NCI-H460 (cell line): ENCODE measurements around the gene OR2J2. TPM values are rescaled to one million over a fixed set of nuclear protein-coding genes. Genes with fewer than 3 reads are reported as not detected.
"Not testable (repeated sequence)": the region's sequence is repeated elsewhere in the genome, so short reads cannot be mapped to it uniquely, and the experiment has no call there.

ENCODE experiments used
- DNase-seq: peaks from one replicate; pipeline ENCODE4 v3.0.0-alpha.2; 2016; ENCODE audit warnings: low read depth; ENCODE audit errors: extremely low read depth
- polyA plus RNA-seq: library from polyadenylated mRNA; depleted of rRNA; stranded (reverse); fragments of >200 nt; gene quantifications from 2 replicates; pipeline ENCODE4 v1.2.3, GENCODE V29; 2014; cell fraction: nucleus; rRNA removed
- total RNA-seq: library from RNA; depleted of rRNA; stranded (reverse); fragments of >200 nt; shearing (Covaris generic); gene quantifications from 2 replicates; pipeline ENCODE4 v1.2.3, GENCODE V29; 2014; rRNA removed

OR2J2 gene
- total RNA-seq = not detected in 2 replicates
- polyA plus RNA-seq = not detected in 2 replicates

DNA sequence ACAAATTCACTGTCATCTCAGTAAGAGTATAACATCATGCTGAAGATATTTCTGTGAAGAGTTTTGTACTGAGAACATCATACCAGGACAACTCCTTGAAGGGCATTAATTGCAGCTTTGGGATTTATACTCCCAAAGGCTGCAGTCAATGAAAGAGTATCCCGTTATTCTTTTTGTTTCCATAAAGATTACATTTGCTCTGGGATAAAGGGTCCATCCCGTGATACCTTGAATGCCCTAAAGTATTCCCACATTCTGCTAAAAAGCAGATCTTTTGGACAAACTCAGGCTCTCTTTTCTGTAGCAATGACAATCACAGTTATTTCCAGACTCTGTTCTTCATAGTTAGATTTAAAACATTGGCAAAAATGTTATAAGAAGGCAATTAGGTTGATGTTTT, at the start of gene OR2J2:
Gene OR2J2, plus strand, starts transcription at position 301 of the 400 bp plus-strand sequence. CDS start 2,729 bp downstream, outside the sequence.
- DNase-seq = not testable (repeated sequence)

- no peak for DNase-seq
These were observed 41.2 kb upstream of the OR2J2 start for GRCh38 chr6:29129326-29130012.

- DNase-seq = no peak
These were observed 40.1 kb upstream of the OR2J2 start for GRCh38 chr6:29130644-29131043.

GRCh38 chr6:29131691-29132090, 39.0 kb upstream of the OR2J2 start:
- DNase-seq = no peak

- DNase-seq = no peak
These were observed 33.0 kb upstream of the OR2J2 start for GRCh38 chr6:29137724-29138123.

- DNase-seq = no peak
These were observed 29.1 kb upstream of the OR2J2 start for GRCh38 chr6:29141606-29142005.

- no peak for DNase-seq
These were observed 28.4 kb upstream of the OR2J2 start for GRCh38 chr6:29142309-29142708.

DNA sequence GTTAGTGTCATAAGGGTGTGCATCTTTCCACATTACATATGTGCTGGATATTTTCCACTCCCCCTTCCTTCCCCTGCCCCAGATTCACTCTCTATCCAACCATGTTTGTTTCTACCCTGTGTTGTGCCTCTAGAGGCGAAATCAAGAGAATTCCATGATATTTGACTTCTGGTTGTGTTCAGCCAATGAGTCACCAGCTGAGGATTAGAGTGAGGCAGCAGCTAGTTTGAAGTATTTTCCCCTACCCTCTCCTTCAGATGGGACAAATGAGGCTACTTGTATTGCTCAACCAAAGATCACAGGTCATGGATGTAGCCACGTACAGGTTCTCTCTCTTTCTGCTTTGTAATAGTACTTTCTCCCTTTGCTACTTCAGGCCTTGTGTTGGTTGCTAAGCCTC, 24.5 kb upstream of the OR2J2 start:
- no peak for DNase-seq

- DNase-seq = no peak
These were observed 23.6 kb upstream of the OR2J2 start for GRCh38 chr6:29147074-29147473.

DNA sequence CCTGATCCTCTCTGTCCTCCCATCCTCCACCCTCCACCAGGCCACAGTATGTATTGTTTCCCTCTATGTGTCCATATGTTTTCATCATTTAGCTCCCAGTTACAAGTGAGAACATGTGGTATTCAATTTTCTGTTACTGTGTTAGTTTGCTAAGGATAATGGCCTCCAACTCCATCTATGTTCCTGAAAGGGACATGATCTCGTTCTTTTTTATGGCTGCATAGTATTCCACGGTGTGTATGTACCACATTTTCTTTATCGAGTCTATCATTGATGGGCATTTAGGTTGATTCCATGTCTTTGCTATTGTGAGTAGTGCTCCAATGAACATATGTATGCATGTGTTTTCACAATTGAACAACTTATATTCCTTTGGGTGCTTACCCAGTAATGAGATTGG, 21.3 kb upstream of the OR2J2 start:
- DNase-seq = not testable (repeated sequence)

GRCh38 chr6:29153083-29153482, 17.6 kb upstream of the OR2J2 start:
- DNase-seq = no peak

- DNase-seq = not testable (repeated sequence)
These were observed 15.5 kb upstream of the OR2J2 start for GRCh38 chr6:29155182-29155581.

DNA sequence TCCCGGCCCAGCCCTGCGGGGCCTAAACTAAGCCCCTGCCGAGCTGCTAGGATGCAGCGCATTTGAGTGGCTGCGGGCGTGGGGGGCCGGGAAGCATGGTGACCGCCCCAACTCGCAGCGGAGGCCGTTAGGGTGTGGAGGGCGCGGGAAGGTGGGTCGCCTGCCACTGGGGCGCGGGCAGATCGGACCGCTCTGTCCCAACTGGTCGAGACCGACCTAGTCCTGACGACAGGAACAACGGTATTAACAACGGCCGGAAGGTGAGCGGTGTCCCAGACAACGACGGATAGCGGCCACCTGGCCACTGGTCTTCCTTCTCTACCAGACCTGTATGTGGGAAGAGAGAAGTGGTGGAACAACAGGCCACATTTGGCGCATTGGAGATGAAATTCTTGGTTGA, 10.8 kb upstream of the OR2J2 start:
- not testable (repeated sequence) for DNase-seq

- DNase-seq = not testable (repeated sequence)
These were observed 5.1 kb upstream of the OR2J2 start for GRCh38 chr6:29165571-29165970.

GRCh38 chr6:29171736-29172135, 1.0 kb downstream of the OR2J2 start:
- DNase-seq = no peak

GRCh38 chr6:29183594-29183993, 12.9 kb downstream of the OR2J2 start:
- no peak for DNase-seq

GRCh38 chr6:29188659-29189058, 18.0 kb downstream of the OR2J2 start:
- DNase-seq = not testable (repeated sequence)

DNA sequence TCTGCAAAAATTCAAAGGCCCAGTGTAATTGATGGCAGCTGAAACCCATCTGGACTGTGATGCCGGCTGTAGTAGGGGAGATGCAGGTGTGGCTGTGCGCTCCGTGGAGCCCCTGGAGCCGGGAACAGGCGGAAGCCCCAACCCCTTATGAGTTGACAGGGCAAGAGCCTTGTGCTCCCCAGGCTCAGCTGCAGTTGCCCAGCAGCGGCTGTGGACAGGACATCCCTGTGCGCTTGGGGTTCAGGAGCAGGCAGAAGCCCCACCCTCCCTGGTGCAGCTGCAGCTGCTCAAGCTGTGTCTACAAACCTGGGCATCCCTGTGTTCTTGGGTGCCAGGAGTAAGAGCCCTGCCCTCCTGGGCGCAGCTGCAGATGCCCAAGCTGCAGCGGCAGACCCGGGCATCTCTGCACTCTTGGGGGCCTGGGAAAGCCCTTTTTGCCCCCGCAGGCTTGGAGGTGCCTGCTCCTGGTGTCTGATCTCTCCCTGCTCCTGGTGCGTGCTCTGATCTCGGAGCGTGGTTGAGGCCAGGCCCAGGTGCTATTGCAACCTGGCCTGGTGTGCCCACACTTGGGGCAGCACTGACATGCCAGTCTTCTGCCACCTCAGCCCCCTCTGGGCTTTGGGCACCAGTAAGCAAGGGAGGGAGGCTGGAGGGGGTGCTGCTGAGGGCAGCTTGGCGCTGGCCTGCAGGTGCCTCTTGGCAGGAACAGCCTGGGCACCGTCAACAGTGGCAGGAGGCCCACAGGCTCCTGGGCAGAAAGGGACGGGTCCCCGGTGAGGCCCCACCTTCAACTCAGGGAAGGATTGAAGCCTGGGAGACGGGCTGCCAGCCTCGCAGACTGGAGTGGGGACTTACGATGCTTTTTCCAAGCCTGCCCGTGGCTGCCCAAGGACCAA, 30.3 kb downstream of the OR2J2 start:
- DNase-seq = no peak

GRCh38 chr6:29201966-29202365, 31.3 kb downstream of the OR2J2 start:
- no peak for DNase-seq

DNA sequence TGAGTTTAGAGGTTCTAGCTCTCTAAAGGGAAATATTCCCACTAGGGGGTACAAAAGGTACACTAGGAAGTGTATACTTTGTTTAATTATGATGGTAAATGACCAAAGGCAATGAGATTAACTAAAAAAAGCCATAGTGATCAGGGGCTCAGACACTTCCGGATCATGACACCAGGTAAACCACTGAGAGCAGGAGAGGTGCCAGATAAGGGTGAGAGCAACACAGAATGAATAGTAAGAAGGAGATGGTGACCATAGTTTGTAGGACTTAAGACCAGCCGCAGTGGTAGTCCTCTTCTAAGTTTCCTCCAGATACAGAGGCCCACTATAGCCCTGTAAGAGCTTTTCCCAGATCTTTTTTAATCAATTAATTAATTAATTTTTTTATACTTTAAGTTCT, 40.8 kb downstream of the OR2J2 start:
- DNase-seq = no peak

- DNase-seq = no peak
These were observed 45.8 kb downstream of the OR2J2 start for GRCh38 chr6:29216528-29216927.

DNA sequence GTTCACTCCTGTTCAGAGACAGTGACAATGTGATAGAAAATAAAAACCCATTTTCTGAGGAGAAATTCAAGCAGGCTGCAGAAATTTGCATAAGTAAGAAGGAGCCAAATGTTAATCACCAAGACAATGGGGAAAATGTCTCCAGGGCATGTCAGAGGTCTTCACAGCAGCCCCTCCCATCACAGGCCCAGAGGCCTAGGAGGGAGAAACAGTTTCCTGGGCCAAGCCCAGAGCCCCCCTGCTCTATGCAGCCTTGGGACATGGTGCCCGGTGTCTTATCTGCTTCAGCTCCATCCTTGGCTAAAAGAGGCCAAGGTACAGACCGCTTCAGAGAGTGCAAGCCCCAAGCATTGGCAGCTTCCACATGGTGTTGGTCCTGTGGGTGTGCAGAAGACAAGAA, 46.5 kb downstream of the OR2J2 start:
- not testable (repeated sequence) for DNase-seq
